ENCODE data around the gene RHOG.
"Not testable (repeated sequence)": the region's sequence is repeated elsewhere in the genome, so short reads cannot be mapped to it uniquely, and the experiment has no call there.

RHOG gene

GRCh38 chr11:3807909-3808860, 32.6 kb downstream of the RHOG start, which contains the start of gene PGAP2:
TSS of gene PGAP2 (plus strand) at chr11:3808560. CDS start at chr11:3811260, 2,700 bp downstream.
- DNase-seq, result peak; percentile 58

DNA sequence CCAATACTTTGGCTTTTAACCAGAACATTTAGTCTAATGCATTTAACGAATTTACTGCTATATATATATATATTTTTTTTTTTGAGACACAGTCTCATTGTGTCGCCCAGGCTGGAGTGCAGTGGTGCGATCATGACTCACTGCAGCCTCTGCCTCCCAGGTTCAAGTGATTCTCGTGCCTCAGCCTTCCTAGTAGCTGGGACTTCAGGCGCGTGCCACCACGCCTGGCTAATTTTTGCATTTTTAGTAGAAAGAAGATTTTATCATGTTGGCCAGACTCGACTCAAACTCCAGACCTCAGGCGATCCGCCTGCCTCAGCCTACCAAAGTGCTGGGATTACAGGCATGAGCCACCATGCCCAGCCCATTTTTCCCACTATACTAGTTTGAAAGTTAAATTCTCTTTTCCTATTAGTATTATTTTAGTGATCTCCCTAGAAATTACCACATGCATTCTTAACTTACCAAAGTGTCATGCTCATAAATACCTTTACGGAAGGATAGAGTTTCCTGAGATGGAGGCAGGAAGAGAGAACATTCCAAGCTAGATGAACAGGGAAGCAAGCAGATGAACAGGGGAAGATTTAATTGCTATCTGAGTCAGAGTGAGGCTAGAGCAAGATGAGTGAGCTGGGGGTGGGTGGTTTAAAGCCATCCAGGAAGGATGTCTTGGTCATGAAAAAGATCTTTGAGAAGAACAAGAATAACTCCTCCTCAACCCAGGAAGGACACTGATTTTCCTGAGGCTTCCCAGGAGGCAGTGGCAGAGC, 36.8 kb downstream of the RHOG start:
- DNase-seq, result no peak

- no peak for DNase-seq
Measured at GRCh38 chr11:3802011-3802790, 38.6 kb downstream of the RHOG start.

- DNase-seq, result no peak
Measured at GRCh38 chr11:3799873-3800272, 40.9 kb downstream of the RHOG start.

DNA sequence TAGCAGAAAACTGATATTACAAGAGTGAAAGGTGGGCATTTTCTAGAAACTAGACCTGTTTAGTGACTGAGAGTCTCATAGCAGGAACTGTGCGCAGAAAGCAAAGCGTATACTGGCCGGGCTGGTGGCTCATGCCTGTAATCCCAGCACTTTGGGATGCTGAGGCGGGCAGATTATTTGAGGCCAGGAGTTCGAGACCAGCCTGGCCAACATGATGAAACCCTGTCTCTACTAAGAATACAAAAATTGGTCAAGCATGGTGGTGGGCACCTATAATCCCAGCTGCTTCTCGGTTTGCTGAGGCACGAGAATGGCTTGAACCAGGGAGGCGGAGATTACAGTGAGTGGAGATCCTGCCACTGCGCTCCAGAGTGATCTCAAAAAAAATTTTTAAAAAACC, 41.6 kb downstream of the RHOG start:
- no peak for DNase-seq

DNA sequence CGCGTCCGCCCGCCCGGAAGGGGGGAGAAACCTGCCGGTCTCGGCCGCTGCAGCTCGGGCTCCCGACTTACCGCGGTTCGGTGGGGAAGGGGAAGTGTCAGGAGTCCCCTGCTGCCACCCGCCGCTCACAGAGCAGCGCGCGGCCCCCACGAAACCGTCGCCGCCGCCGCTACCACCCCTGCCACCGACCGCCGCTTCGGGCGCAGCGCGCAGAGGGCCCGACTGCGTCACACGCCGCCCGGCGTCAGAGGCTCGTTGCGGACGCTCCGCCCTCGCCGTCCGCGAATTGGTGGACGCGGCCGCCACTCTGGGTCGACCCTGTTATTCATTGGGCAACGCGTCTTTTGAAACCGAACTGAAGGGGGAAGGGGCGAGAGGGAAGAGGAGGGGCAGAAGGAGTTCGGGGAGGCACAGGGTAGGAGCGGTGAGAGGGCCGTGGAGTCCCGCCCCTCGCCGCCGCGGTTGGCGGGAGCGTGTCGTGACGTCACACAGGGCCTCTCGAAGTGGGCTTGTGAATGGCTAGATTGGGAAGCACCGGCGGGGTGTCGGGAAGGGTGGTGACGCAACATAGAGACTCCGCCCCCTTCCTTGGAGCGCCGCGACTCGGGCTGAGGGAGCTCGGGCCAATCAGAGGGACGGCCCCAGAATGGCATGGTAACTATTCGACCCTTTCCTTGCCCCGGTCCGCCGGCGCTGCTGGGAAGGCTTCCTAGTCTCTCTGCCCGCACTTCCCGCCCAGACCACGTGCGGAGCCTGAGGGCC, 43.2 kb downstream of the RHOG start, which contains the start of gene NUP98:
NUP98 (minus strand) TSS at position 226 of the 762 bp plus-strand sequence. CDS start 15,437 bp downstream, outside the sequence.
- DNase-seq, result peak; percentile 100

DNA sequence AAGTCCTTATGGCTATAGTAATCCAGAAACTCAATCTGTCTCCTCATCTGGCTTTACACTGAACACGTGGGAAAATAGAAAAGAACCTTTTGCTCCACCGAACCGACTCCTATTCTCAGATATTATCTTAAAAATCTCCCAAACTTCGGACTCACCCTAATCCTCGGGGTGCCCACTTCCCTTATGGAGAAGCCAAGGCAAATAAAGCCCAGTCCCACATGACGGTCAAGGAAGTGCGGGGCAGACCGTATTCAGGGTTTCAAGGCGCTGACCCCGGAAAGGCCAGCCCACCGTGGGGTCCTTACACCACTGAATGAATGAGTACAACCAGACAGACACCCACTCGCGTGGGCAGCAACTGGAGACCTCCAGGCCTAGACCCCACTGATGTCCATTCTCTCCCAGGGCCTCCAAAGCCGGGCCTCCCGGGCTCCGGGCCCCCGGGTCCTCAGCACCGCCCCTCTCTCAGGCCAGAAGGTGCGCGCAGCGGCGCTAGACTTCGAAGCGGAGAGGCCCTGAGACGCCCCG, 43.9 kb downstream of the RHOG start:
- DNase-seq, result no peak

GRCh38 chr11:3796346-3796745, 44.4 kb downstream of the RHOG start:
- DNase-seq, result no peak

DNA sequence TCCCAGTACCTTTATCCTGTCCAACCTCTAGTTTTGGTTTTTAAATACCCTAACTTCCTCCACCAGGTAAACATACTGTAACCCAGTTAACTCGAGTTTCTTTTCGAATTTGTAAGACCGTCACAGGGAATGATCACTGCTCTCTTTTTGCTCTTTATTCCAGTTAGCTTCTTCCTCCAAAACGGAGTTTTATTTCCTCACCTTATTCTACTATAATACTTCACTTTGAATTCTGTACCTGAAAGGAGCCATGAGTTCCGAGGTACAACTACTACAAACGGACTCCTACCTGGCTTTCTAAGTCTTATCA, 44.8 kb downstream of the RHOG start:
- DNase-seq, result no peak

DNA sequence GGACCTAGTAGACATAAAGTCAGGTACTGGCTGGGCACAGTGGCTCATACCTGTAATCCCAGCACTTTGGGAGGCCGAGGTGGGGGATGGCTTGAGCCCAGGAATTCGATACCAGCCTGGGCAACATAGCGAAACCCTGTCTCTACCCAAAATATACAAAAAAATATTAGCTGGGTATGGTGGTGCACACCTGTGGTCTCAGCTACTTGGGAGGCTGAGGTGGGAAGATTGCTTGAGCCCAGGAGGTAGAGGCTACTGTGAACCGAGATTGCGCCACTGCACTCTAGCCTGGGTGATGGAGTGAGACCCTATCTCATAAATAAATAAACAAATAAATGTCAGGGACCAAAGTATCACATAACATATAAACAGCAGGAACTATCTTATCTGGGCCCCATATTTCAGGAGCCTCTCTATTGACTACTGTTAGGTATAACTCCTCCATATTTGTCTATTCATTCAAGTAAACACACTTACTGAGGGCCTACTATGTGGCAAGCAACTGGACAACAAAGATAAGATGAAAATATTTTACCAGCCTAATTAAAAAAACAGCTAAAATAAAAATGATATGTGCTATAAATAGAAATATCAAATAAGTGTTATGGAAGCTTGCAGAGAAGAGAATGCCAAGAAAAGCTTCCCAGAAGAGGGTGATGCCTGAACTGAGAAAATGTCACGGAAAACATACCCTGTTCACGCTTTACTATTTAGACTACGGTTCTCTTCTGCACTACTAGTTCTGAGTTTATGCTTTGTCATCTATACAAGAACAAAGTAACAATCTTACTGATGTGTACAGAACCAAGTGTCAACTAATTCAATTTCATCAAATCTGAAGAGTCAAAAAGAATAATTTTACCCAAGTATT, 45.4 kb downstream of the RHOG start:
- no peak for DNase-seq

GRCh38 chr11:3794387-3794786, 46.4 kb downstream of the RHOG start:
- not testable (repeated sequence) for DNase-seq

GRCh38 chr11:3786781-3787428, 53.9 kb downstream of the RHOG start:
- DNase-seq, result no peak

- DNase-seq, result no peak
Measured at GRCh38 chr11:3783611-3784010, 57.1 kb downstream of the RHOG start.

DNA sequence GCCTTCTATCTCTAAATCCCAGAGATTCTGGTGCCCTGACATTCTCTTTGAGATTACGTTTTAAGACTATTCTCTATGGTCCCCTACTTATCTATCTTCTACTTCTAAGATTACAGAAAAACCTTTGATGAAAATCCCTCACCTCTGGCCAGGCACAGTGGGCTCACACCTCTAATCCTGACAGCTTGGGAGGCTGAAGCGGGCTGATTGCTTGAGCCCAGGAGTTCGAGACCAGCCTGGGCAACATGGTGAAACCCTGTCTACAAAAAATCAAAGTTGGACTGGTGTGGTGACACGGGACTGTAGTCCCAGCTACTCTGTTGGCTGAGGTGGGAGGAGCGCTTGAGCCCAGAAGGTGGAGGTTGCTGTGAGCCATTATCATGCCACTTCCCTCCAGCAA, 57.8 kb downstream of the RHOG start:
- DNase-seq, result no peak

DNA sequence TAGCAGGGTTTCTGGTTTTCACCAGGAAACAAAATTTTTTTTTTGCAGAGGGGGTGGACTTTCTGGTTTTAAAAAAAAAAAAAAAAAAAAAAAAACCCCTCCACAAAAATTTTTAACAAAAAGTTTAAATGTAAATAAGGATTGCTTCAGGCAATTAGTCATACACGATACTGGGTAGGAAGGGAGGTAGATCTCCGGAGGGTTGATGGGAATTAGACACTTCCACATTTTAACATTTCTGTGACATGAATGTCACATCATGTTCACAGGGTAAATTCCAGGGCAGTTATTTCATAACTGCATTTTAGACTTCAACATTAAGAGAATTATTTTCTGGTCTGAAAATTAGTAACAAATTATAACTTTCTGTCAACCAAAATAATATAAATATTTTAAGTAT, 59.3 kb downstream of the RHOG start:
- DNase-seq, result peak; percentile 8
